Esophagus muscularis mucosa (tissue), 4 donors: Measurements from ENCODE around the gene DPPA5. TPM values are rescaled to one million over a fixed set of nuclear protein-coding genes. Genes with fewer than 3 reads are reported as not detected.
"Not testable (repeated sequence)": the region's sequence is repeated elsewhere in the genome, so short reads cannot be mapped to it uniquely, and the experiment has no call there.

Experiments used
- DNase-seq: peaks from one replicate; pipeline ENCODE4 v3.0.0-alpha.2; 2017; ENCODE audit errors: extremely low spot score
- H3K27ac ChIP-seq, 4 donors: fragments of 200-600 bp; sonication (generic); replicated peaks in 1 of 4; 1 replicate in 3 of 4; 2 replicates in 1 of 4; pipeline ENCODE4 v1.5.1; 2016 to 2019; ENCODE audit warnings: mild to moderate bottlenecking in 1 of 4
- H3K27me3 ChIP-seq, 4 donors: fragments of 200-600 bp; sonication (generic); one replicate each; pipeline versions ENCODE4 v1.5.1 to v1.6.0; 2016 to 2019
- H3K36me3 ChIP-seq, 4 donors: fragments of 200-600 bp; sonication (generic); one replicate each; pipeline ENCODE4 v1.5.1; 2016 to 2019
- H3K4me1 ChIP-seq, 4 donors: fragments of 200-600 bp; sonication (generic); one replicate each; pipeline ENCODE4 v1.5.1; 2016 to 2019
- H3K4me3 ChIP-seq, 4 donors: fragments of 200-600 bp; sonication (generic); 1 replicate in 2 of 4; 2 replicates in 2 of 4; pipeline ENCODE4 v1.5.1; 2016 to 2019; ENCODE audit warnings: mild to moderate bottlenecking in 4 of 4, moderate library complexity in 1 of 4
- H3K9me3 ChIP-seq, 4 donors: fragments of 200-600 bp; sonication (generic); 1 replicate in 3 of 4; 2 replicates in 1 of 4; pipeline ENCODE4 v1.5.1; 2016 to 2019
- EP300 ChIP-seq: sonication (generic); formaldehyde crosslinking; IDR thresholded peaks from one replicate; pipeline ENCODE4 v1.6.1; 2017; ENCODE audit warnings: antibody characterized with exemption
- POLR2A ChIP-seq: fragments of 450-650 bp; IDR thresholded peaks from one replicate; pipeline ENCODE4 v1.6.1; 2017; ENCODE audit warnings: antibody characterized with exemption, moderate library complexity, mild to moderate bottlenecking, low read depth
- POLR2AphosphoS5 ChIP-seq, 2 donors: sonication (generic); formaldehyde crosslinking; IDR thresholded peaks; one replicate each; pipeline ENCODE4 v1.6.1; 2017; ENCODE audit warnings: antibody characterized with exemption in 2 of 2
- WGBS: methylation state at CpG from one replicate; pipeline ENCODE4 v1.1.5; 2018; 5-methylcytosine and 5-hydroxymethylcytosine counted together
- intact Hi-C: fragments of 100-400 bp; cut with DNase I; formaldehyde crosslinking; loops from one replicate; pipeline ENCODE4 v1.15.1; 2023
- total RNA-seq, 4 donors: library from RNA; depleted of rRNA; stranded (reverse); fragments of >200 nt; gene quantifications; one replicate each; pipeline versions ENCODE4 v1.1.0 to v1.2.1, GENCODE V29; 2016
- TF ChIP-seq, protein P1 (sequence below), 3 experiments: fragments of 200-600 bp in 2 of 3; fragments of 450-650 bp in 1 of 3; sonication (generic) in 2 of 3; IDR thresholded peaks; one replicate each; pipeline ENCODE4 v1.5.1; 2017 to 2019; ENCODE audit warnings: antibody characterized with exemption in 3 of 3, mild to moderate bottlenecking in 2 of 3, moderate library complexity in 1 of 3

The DPPA5 gene
- total RNA-seq, 4 donors from 2014 or later = not detected

GRCh38 chr6:73382462-73383113 is 28.5 kb upstream of the DPPA5 start:
- H3K4me3 ChIP-seq = no peak overlapping the region
- no peak overlapping the region for H3K27ac ChIP-seq
- H3K4me1 ChIP-seq = no peaks in the 10 kb centered on the region
- DNase-seq = no peak
- TF ChIP-seq POLR2A = no peak
- TF ChIP-seq EP300 = no peak
- TF ChIP-seq POLR2AphosphoS5 (IDR thresholded peaks at IDR 0.05) = no peak
- TF ChIP-seq, protein P1, sequence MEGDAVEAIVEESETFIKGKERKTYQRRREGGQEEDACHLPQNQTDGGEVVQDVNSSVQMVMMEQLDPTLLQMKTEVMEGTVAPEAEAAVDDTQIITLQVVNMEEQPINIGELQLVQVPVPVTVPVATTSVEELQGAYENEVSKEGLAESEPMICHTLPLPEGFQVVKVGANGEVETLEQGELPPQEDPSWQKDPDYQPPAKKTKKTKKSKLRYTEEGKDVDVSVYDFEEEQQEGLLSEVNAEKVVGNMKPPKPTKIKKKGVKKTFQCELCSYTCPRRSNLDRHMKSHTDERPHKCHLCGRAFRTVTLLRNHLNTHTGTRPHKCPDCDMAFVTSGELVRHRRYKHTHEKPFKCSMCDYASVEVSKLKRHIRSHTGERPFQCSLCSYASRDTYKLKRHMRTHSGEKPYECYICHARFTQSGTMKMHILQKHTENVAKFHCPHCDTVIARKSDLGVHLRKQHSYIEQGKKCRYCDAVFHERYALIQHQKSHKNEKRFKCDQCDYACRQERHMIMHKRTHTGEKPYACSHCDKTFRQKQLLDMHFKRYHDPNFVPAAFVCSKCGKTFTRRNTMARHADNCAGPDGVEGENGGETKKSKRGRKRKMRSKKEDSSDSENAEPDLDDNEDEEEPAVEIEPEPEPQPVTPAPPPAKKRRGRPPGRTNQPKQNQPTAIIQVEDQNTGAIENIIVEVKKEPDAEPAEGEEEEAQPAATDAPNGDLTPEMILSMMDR (IDR thresholded peaks at IDR 0.05) = no peak
- H3K9me3 ChIP-seq = no peaks in the 10 kb centered on the region
- WGBS = 93% methylated on average over 6 of the region's 6 CpGs
- no peaks in the 10 kb centered on the region for H3K36me3 ChIP-seq
- intact Hi-C loops = no loop called here
- no peaks in the 10 kb centered on the region for H3K27me3 ChIP-seq

DNA sequence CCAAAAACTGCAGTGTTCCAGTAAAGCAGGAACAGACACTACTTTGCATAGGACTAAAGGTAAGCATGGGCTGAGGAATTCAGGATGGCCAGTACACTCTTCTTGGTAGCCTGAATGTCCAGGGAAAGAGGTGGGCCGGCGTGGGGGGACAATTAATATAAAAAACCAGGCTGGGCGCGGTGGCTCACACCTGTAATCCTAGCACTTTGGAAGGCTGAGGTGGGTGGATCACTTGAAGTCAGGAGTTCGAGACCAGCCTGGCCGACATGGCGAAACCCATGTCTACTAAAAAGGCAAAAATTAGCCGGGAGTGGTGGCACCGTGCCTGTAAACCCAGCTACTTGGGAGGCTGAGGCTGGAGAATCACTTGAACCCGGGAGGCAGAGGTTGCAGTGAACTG is 27.5 kb upstream of the DPPA5 start:
- H3K27me3 ChIP-seq, intact Hi-C loops, H3K27ac ChIP-seq, DNase-seq, H3K4me3 ChIP-seq, H3K36me3 ChIP-seq, H3K9me3 ChIP-seq, H3K4me1 ChIP-seq: not testable (repeated sequence)
- 97% methylated on average over 10 of the region's 10 CpGs for WGBS

DNA sequence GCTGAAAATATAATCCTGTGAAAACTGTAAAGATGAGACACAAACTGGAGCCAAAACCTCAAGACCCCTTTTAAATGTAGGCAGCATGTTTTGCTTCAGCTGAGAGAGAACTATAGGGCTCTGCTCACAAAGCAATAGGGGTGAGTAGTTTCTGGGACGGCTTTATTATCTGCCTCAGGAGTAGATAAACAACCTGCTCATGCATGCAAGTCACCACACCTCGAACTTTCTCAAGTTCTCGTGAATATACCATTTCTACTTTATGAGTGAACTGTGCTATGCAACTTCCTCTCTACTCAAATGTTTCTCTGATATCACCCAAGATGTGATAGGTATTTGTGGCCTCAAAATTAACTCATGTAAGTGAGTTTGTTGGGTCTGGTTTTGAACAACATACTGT is 23.1 kb upstream of the DPPA5 start:
- Histone ChIP-seq H3K4me3 (no peak overlapping the region), H3K4me1 (no peaks in the 10 kb centered on the region), H3K27me3 (no peaks in the 10 kb centered on the region), H3K27ac (no peak overlapping the region), H3K9me3 (peaks cover 0 to 5% (median 4%) of the 10 kb centered on the region in 4 donors), H3K36me3 (no peaks in the 10 kb centered on the region)
- WGBS = 82% methylated on average over 3 of the region's 3 CpGs
- intact Hi-C loops = no loop called here
- no peak for DNase-seq
- TF ChIP-seq, protein P1 (IDR thresholded peaks at IDR 0.05) = no peak
- TF ChIP-seq EP300 (no peak), POLR2AphosphoS5 (IDR thresholded peaks at IDR 0.05) (no peak), POLR2A (no peak)

DNA sequence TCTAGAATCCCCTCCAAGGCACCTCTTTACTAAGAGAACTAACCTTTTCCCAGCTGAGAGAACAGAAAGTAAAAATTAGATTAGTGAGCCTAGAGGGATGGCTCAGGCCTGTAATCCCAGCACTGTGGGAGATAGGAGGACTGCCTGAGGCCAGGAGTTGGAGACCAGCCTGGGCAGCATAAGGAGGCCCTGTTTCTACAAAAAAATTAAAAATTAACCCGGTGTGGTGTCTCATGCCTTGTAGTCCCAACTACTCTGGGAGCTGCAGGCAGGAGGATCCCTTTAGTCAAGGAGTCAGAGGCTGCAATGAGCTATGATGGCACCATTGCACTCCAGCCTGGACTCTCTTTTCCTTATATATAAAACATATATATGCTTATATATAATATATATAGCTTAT is 21.1 kb upstream of the DPPA5 start:
- no peak for TF ChIP-seq POLR2A
- no peak for TF ChIP-seq POLR2AphosphoS5 (IDR thresholded peaks at IDR 0.05)
- no peak for TF ChIP-seq EP300
- TF ChIP-seq, protein P1 (IDR thresholded peaks at IDR 0.05) = no peak
- no peak overlapping the region for H3K4me3 ChIP-seq
- intact Hi-C loops = no loop called here
- no peaks in the 10 kb centered on the region for H3K36me3 ChIP-seq
- H3K27ac ChIP-seq = no peak overlapping the region
- H3K9me3 ChIP-seq = peaks cover 0 to 20% (median 12%) of the 10 kb centered on the region in 4 donors
- no peak for DNase-seq
- H3K4me1 ChIP-seq = no peaks in the 10 kb centered on the region
- 88% methylated on average over 1 of the region's 1 CpG for WGBS
- H3K27me3 ChIP-seq = no peaks in the 10 kb centered on the region

DNA sequence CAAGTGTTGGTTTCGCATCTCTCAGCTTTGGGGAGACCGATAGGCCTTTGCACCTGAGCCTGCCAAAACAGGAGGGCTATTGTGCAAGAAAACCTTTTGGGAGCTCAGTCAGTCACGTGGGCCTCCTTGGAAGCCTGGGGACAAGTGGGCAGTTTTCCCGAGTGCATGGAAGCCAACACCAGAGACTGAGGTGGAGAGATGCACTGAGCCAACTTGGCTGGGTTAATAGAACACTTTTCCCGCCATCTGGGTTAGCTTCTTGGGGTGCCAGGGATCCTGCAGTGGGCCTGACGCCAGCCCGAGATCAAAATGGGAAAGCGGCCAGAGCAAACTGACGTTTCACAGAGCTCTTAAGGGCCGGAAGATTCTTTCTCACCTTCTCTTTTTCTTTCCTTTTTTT is 18.4 kb upstream of the DPPA5 start:
- no peak for DNase-seq
- H3K9me3 ChIP-seq = peaks cover 0 to 20% (median 12%) of the 10 kb centered on the region in 4 donors
- H3K27me3 ChIP-seq = no peaks in the 10 kb centered on the region
- WGBS = 82% methylated on average over 10 of the region's 10 CpGs
- intact Hi-C loops = no loop called here
- H3K4me1 ChIP-seq = no peaks in the 10 kb centered on the region
- no peak overlapping the region for H3K4me3 ChIP-seq
- H3K36me3 ChIP-seq = no peaks in the 10 kb centered on the region
- TF ChIP-seq POLR2AphosphoS5 (IDR thresholded peaks at IDR 0.05) (no peak), EP300 (no peak), POLR2A (no peak)
- TF ChIP-seq, protein P1 (IDR thresholded peaks at IDR 0.05) = no peak
- no peak overlapping the region for H3K27ac ChIP-seq
